Fibroblast of skin of left quadriceps (primary cell): Measurements from ENCODE around the gene GRM7.
A peak's percentile ranks its signal among the peaks of the same experiment; 100 is the strongest.
"Not testable (repeated sequence)": the region's sequence is repeated elsewhere in the genome, so short reads cannot be mapped to it uniquely, and the experiment has no call there.

Experiments used
- DNase-seq, 2 experiments: peaks; one replicate each; pipeline ENCODE4 v3.0.0-alpha.2; 2013; ENCODE audit warnings: low read depth in 2 of 2

GRM7 gene

DNA sequence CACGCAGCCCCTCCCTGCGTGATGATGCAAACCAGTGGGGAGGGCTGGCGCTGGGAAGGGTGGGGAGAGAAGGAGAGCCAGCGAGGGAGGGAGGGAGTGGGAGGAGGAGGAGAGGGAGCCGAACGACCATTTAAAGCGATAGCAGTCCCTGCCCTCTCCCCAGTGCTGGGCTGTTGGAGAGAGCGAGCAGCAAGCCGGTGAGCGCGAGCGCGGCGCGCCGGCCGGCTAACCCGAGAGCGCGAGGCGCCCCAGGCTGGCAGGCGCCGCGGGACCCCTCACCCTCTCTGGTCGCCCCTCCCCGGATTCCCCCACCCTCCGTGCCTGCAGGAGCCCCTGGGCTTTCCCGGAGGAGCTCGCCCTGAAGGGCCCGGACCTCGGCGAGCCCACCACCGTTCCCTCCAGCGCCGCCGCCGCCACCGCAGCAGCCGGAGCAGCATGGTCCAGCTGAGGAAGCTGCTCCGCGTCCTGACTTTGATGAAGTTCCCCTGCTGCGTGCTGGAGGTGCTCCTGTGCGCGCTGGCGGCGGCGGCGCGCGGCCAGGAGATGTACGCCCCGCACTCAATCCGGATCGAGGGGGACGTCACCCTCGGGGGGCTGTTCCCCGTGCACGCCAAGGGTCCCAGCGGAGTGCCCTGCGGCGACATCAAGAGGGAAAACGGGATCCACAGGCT is at the start of gene GRM7:
Gene GRM7, plus strand, starts transcription at position 162 of the 671 bp plus-strand sequence.
- no peak for DNase-seq

DNA sequence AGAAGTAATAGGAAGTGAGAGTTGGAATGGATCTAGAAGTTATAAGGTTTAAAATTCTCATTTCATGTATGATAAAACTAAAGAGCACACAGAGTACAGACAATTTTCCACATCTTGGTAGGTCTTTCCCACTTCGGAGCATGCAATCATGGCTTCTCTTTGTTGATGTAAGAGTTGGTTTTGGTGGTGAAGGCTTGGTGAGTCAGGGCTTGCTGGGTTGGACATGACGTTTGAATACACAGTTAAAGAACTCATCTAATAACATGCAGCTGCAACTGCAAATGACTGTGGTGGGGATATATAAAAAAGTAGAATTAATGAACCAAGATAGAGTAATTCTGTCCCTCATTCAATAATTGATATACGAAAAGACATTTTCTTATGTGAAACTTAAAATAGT is 39.5 kb upstream of the GRM7 start:
- no peak for DNase-seq

- DNase-seq = no peak
These were observed 35.4 kb upstream of the GRM7 start for GRCh38 chr3:6825524-6825923.

DNA sequence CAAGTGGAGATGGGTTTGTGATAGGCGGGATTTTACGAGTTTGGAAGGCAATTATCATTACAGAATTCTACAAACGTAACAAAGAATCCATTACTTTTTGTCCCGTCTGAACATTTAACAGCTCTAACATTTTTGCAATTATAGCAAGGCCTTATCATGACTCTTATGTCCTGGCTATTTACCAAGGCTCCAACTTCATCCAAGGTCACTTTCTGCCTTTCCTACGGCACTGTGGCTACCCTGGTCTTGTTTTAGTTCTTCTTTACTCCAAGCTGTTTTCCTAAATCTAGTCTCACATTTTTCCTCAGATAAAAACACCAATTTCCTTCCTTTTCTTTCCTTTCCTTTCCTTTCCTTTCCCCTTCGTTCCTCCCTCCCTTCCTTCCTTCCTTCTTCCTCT is 33.5 kb upstream of the GRM7 start:
- DNase-seq = no peak

GRCh38 chr3:6844723-6845122 is 16.2 kb upstream of the GRM7 start:
- no peak for DNase-seq

DNA sequence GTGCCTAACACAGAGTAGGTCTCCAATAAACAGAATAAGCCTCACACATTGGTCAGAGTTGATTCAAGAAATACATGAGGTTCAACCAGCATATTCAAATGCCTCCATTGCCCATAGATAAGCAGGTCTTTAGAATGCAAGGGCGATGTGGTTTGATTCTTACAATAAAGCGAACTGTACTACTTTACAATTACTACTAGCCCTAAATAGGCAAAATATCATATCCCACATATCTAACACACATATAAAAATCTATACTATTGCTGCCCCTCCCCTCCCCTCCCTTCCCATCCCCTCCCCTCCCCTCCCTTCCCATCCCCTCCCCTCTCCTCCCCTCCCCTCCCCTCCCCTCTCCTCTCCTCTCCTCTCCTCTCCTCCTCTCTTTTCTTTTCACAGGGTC is 6.7 kb upstream of the GRM7 start:
- no peak for DNase-seq

GRCh38 chr3:6857510-6857909 is 3.4 kb upstream of the GRM7 start:
- no peak for DNase-seq

GRCh38 chr3:6860149-6860953 is 564 bp upstream of the GRM7 start:
- DNase-seq = no peak

DNA sequence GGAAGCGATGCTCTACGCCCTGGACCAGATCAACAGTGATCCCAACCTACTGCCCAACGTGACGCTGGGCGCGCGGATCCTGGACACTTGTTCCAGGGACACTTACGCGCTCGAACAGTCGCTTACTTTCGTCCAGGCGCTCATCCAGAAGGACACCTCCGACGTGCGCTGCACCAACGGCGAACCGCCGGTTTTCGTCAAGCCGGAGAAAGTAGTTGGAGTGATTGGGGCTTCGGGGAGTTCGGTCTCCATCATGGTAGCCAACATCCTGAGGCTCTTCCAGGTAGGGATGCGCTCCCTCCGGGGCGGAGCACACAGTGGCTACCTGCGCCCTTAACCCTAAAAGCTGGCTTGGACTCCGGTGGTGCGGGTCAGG is 698 bp downstream of the GRM7 start:
- DNase-seq = no peak

- DNase-seq = no peak
These were observed 1.3 kb downstream of the GRM7 start for GRCh38 chr3:6862041-6862879.

DNA sequence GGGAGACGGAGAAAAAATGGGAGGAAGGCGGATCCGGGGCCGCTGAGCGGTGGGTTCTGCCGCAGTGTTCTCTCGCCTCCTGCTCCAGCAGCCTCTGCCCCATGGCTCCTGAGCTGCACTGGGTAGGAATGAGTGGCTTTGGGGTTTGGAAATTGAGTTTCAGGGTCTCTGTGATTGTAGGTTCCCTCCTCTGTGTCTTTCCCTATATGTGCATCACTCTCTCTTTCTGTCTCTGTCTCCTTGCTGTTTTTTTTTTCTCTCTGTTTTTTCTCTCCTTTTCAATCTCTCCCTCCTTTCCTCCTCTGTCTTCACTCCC is 1.9 kb downstream of the GRM7 start:
- DNase-seq = no peak

DNA sequence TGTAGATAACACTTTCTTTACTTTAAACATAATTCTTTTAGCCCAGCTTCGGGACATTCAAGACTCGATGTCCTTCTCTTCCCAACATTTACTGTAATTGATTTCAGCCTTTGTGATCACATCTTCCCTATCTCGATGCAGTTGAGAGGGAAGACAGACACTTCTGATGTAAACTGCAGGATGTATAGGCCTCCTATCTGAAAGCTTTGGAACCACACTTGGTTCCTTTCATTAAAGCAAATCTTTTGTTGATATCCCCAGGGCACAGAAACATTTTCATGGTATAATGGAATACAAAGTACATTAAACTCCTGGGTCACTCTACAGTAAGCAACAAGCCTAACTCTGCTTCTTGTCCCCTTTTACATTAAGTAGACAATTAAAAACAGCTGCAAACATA is 6.4 kb downstream of the GRM7 start:
- DNase-seq = no peak

DNA sequence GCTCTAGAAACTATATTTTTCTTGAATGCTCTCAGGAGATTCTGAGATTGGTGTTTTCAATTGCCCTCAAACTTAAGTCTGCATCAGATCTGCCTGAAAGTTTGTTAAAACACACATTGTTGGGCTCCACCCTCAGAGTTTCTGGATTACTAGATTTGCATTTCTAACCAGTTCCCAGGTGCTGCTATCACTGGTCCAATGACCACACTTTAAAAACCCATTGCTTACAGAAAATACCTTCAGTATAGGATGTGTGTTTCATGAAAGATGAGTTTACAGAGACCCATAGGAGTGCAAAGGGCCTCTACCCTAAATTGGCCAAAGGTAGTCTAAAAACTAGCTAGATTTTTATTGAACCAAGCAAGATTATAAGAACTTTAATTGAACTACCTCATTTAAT is 17.8 kb downstream of the GRM7 start:
- DNase-seq = no peak

- DNase-seq = no peak
These were observed 51.3 kb downstream of the GRM7 start for GRCh38 chr3:6912240-6912639.

- no peak for DNase-seq
These were observed 55.0 kb downstream of the GRM7 start for GRCh38 chr3:6915898-6916297.

DNA sequence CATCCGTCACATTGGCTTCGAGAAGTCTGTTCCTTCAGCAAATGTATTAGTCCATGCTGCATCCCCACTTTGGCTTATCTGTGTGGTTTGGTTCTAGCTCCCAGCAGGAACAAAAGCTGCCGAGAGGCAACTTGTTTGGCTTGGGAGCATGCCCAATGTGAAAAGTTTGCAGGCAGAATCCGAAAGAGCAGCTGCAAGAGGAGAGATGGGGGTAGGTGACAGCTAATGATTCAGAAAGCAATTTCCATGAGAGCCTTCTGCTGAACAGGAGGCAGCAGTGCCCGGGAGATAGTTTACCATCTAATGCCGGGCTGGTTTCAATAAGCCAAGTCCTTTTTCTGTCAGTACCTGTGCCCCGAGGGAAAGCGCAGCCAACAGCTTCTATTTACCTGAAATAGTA is 60.2 kb downstream of the GRM7 start:
- DNase-seq = no peak

DNA sequence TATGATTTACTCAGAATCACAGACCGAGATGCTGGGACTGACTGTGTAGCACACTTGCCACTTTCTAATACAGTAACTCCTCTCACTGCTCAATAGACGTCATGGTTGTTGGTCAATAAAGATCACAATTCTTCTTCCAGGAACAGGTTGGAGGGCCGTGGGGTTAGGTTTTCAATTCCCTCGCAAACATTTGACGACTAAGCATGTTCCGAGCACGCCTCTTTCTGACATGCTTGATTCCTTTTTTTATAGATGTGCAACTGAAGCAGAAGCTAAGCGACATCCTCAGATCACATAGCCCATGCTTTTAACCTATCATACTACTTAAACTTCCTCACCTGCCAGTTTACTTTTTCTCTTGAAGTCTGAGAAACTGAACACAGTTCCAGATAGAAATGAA is 61.0 kb downstream of the GRM7 start:
- no peak for DNase-seq

GRCh38 chr3:6928064-6928463 is 67.1 kb downstream of the GRM7 start:
- DNase-seq = peak; percentile 0 to 1

- DNase-seq = no peak
These were observed 69.0 kb downstream of the GRM7 start for GRCh38 chr3:6929918-6930317.

GRCh38 chr3:6935418-6935817 is 74.5 kb downstream of the GRM7 start:
- not testable (repeated sequence) for DNase-seq

GRCh38 chr3:6935970-6936369 is 75.1 kb downstream of the GRM7 start:
- no peak for DNase-seq

DNA sequence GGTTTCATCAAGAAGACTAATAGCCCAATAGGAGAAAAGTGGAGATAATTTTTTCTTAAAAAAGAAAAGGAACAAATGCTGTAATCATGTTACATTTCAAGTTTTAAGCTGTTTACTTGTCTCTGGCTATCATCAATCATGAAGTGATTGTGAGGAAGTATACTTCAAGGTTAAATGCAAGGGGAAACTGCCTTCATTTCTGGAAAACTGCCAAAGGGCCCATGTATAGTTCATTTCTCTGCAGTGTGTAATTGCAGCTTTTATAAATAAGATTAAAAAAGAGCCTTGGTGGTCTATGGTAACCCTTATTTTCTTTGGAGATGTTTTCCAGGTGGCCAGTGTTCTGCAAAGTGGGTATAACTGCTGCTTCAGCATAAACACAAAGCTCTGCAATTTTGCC is 101.9 kb downstream of the GRM7 start:
- DNase-seq = no peak

DNA sequence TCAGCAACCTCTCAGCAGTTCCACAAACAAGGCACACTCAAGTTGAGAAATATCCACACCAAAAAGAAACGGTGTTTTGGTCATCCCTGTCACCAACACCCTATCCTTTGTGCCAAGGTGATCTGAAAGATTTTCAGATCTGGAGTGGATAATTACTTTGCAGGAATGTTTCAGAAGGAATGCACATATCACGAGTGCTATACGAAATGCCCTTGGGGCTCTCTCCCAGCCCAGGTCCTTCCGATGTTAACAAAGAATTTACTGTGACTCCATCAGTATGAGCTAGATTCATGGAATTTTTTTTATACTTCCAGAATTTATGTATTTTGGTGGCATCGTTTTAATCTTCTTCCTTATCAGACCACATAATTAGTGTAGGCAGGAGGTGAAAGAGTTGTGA is 105.0 kb downstream of the GRM7 start:
- no peak for DNase-seq
